ENCODE data around the gene RLN1.

The RLN1 gene

GRCh38 chr9:5375091-5375490 lies 35.4 kb upstream of the RLN1 start:
- peak; percentile 27 for DNase-seq (ENCODE audit: low spot score)
- TF ChIP-seq, protein P1, sequence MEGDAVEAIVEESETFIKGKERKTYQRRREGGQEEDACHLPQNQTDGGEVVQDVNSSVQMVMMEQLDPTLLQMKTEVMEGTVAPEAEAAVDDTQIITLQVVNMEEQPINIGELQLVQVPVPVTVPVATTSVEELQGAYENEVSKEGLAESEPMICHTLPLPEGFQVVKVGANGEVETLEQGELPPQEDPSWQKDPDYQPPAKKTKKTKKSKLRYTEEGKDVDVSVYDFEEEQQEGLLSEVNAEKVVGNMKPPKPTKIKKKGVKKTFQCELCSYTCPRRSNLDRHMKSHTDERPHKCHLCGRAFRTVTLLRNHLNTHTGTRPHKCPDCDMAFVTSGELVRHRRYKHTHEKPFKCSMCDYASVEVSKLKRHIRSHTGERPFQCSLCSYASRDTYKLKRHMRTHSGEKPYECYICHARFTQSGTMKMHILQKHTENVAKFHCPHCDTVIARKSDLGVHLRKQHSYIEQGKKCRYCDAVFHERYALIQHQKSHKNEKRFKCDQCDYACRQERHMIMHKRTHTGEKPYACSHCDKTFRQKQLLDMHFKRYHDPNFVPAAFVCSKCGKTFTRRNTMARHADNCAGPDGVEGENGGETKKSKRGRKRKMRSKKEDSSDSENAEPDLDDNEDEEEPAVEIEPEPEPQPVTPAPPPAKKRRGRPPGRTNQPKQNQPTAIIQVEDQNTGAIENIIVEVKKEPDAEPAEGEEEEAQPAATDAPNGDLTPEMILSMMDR (IDR thresholded peaks at IDR 0.05; ENCODE audit: borderline replicate concordance, control extremely low read depth, extremely low read depth, insufficient read depth, missing control alignments), result no peak
- in situ Hi-C loops (cut with MboI; ENCODE audit: low sequenced_read_pairs, unreplicated experiment), result no loop called here

GRCh38 chr9:5364294-5365024 lies 24.8 kb upstream of the RLN1 start:
- no peak for DNase-seq (ENCODE audit: low spot score)

DNA sequence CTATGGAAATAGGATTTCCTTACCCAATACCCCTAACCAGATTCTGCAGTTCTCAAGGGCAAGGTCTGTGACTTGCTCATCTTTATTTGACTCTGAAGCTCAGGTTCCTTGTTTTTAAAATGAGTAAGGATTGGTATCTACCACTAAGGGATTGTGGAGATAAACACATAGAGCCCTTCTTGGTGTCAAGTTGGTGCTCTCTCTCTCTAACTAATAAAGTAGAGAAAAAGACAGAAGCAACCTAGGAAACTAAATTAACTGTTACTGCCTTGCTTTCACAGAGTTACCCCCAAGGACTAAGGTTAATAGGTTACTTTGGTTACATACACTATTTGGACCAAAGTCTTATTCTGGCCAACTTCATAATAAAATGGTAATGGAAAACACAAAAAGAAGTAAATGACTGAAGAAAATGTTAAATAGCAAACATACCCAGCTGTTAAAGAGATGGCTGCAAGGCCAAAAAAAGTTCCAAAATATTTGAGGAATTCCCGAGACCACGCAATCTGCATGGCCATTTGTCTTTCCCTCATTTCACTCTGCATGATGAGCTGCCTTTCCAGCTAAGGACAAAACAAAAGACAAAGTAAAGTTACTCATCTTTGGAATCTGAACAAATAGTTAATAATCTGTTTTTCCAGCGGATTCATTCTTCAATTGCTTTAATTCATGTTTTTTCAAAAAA lies 21.8 kb upstream of the RLN1 start:
- in situ Hi-C loops (cut with MboI; ENCODE audit: low sequenced_read_pairs, unreplicated experiment), result no loop called here
- no peak for DNase-seq (ENCODE audit: low spot score)
- TF ChIP-seq, protein P1 (IDR thresholded peaks at IDR 0.05; ENCODE audit: borderline replicate concordance, control extremely low read depth, extremely low read depth, insufficient read depth, missing control alignments), result no peak

More at GRCh38 chr9:5364294-5365024, 24.8 kb upstream of the RLN1 start:
- in situ Hi-C loops (cut with MboI; ENCODE audit: low sequenced_read_pairs, unreplicated experiment), result no loop called here
- TF ChIP-seq, protein P1 (IDR thresholded peaks at IDR 0.05; ENCODE audit: borderline replicate concordance, control extremely low read depth, extremely low read depth, insufficient read depth, missing control alignments), result no peak

DNA sequence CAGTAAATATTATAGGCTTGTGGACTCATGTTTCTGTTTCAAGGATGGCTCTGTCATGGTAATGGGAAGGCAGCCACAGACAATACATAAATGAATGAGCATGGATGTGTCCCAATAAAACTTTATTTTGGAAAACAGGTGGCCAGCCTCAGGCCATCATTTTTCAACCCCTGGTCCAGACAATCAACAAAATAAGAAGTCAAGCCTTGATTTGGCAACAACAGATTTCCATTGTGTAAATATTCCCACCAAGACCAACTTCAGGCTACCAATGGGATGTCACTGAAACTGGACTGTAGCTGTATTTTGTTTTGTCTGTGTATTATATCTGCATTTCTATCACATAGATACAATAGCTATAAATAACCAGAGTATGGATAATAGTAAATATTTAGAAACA lies 20.7 kb upstream of the RLN1 start:
- in situ Hi-C loops (cut with MboI; ENCODE audit: low sequenced_read_pairs, unreplicated experiment), result no loop called here
- TF ChIP-seq, protein P1 (IDR thresholded peaks at IDR 0.05; ENCODE audit: borderline replicate concordance, control extremely low read depth, extremely low read depth, insufficient read depth, missing control alignments), result no peak
- DNase-seq (ENCODE audit: low spot score), result no peak

DNA sequence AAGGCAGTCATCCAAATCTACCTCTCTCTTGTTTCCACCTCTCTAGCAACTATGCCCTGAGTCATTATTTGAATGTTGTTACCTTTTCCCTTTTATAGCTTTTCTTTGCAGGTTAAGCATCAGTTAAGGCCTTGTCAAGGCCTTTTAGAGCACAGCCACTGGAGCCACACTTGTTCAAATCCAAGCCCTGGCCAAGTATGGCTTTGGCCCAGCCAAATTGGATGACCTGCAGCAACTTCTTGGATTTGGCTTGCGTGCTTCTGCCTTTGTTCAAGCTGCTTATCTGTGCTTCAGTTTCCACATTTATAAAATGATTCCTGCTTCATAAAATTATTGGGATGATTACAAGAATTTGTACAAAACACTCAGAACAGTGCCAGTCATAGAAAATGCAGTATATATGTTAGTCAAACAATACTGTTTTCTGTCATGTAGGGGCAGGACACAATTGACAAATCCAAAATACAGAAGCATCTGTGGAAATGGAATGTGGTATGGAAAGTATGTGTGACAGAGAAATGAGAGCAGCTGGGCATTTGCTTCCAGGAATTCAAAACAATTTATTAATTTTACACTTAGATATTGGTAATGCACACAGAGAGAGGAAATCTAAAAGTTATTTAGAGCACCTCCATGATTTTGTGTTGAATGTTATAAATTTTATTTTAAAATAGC lies 17.9 kb upstream of the RLN1 start:
- no peak for DNase-seq (ENCODE audit: low spot score)
- in situ Hi-C loops (cut with MboI; ENCODE audit: low sequenced_read_pairs, unreplicated experiment), result no loop called here
- TF ChIP-seq, protein P1 (IDR thresholded peaks at IDR 0.05; ENCODE audit: borderline replicate concordance, control extremely low read depth, extremely low read depth, insufficient read depth, missing control alignments), result no peak

GRCh38 chr9:5355817-5356216 lies 16.1 kb upstream of the RLN1 start:
- in situ Hi-C loops (cut with MboI; ENCODE audit: low sequenced_read_pairs, unreplicated experiment), result no loop called here
- no peak for DNase-seq (ENCODE audit: low spot score)
- TF ChIP-seq, protein P1 (IDR thresholded peaks at IDR 0.05; ENCODE audit: borderline replicate concordance, control extremely low read depth, extremely low read depth, insufficient read depth, missing control alignments), result no peak

Measured in GM13976 (cell line).